K562 (cell line): ENCODE results near the gene DAB1. TPM values are rescaled to one million over a fixed set of nuclear protein-coding genes. Genes with fewer than 3 reads are reported as not detected.

Source experiments
- ATAC-seq: fragments of 200-7000 bp; cut with Tn5 transposase; 3 replicates; pipeline ENCODE4 v1.9.1; 2020; ENCODE audit warnings: moderate library complexity
- BruUV-seq: library from RNA; stranded (reverse); fragments of 400-500 nt; replicated peaks from 2 replicates; lab custom pipeline; 2021; lab: Mats Ljungman, UMichigan
- CTCF ChIA-PET: fragments of 300-600 bp; formaldehyde crosslinking; extraction: SDS; loops from one replicate; lab custom pipeline; 2021; ENCODE audit warnings: low intra/inter-chr PET ratio; lab: Yijun Ruan, JAX
- POLR2A ChIA-PET: fragments of 300-600, 350-650 bp; sonication (Branson Sonifier 250); formaldehyde crosslinking; extraction: SDS; loops from one replicate; lab custom pipeline; 2021; ENCODE audit warnings: antibody characterized with exemption, inconsistent platforms; lab: Yijun Ruan, JAX
- DNase-seq, 4 experiments: peaks; one replicate each; pipeline versions ENCODE4 v3.0.0 to v3.0.0-alpha.2; 2011 to 2018; ENCODE audit warnings: low spot score in 3 of 4, mixed read lengths in 3 of 4; ENCODE audit errors: extremely low read depth in 1 of 4
- FAIRE-seq: peaks from 2 replicates; lab custom pipeline; 2011; peaks lifted over from hg19 to GRCh38; lab: Jason Lieb, UNC
- H2AFZ ChIP-seq: 2 replicates; pipeline ENCODE4 v1.6.0; 2011; ENCODE audit warnings: low read depth, low read length, control low read depth, inconsistent platforms
- H3K27ac ChIP-seq: fragments of 200-600 bp; 3 replicates; pipeline ENCODE4 v1.8.0; 2011; ENCODE audit warnings: low read depth, mild to moderate bottlenecking, control low read depth, inconsistent platforms, low read length, moderate library complexity, mixed read lengths; ENCODE audit errors: extremely low read depth
- H3K27me3 ChIP-seq, 2 experiments: fragments of 300-600 bp in 1 of 2; 2 replicates in 1 of 2; 3 replicates in 1 of 2; pipeline versions ENCODE4 v1.6.0 to v1.8.0; 2011; ENCODE audit warnings: inconsistent platforms in 2 of 2, low read length in 2 of 2, mild to moderate bottlenecking in 1 of 2, mixed read lengths in 1 of 2, moderate library complexity in 1 of 2; ENCODE audit not compliant: control insufficient read depth in 2 of 2, insufficient read depth in 2 of 2
- H3K36me3 ChIP-seq: fragments of 300-600 bp; 3 replicates; pipeline ENCODE4 v1.8.0; 2011; ENCODE audit warnings: mild to moderate bottlenecking, low read length, inconsistent platforms; ENCODE audit not compliant: control insufficient read depth, insufficient read depth
- H3K4me1 ChIP-seq, 2 experiments: fragments of 200-600 bp in 1 of 2; replicated peaks in 1 of 2; 2 replicates in 1 of 2; 3 replicates in 1 of 2; pipeline versions ENCODE4 v1.5.1 to v1.8.0; 2011; ENCODE audit warnings: inconsistent platforms in 2 of 2, low read length in 2 of 2, mild to moderate bottlenecking in 1 of 2, mixed read lengths in 1 of 2, moderate library complexity in 1 of 2; ENCODE audit not compliant: control insufficient read depth in 2 of 2, insufficient read depth in 2 of 2
- H3K4me2 ChIP-seq: 2 replicates; pipeline ENCODE4 v1.6.1; 2011; ENCODE audit warnings: low read length, control low read depth, inconsistent platforms, mixed read lengths; ENCODE audit not compliant: insufficient read depth
- H3K4me3 ChIP-seq: fragments of 200-600 bp; sonication (generic), shearing (Covaris generic); 2 replicates; pipeline ENCODE4 v1.5.1; 2016; ENCODE audit warnings: control low read depth, inconsistent platforms
- H3K79me2 ChIP-seq: fragments of 200-600 bp; 3 replicates; pipeline ENCODE4 v1.8.0; 2011; ENCODE audit warnings: low read length, inconsistent platforms; ENCODE audit not compliant: control insufficient read depth, insufficient read depth
- H3K9ac ChIP-seq, 2 experiments: 2 replicates each; pipeline versions ENCODE4 v1.6.0 to v1.6.1; 2011; ENCODE audit warnings: low read depth in 2 of 2, low read length in 2 of 2, control low read depth in 1 of 2, inconsistent platforms in 1 of 2, mild to moderate bottlenecking in 1 of 2, mixed read lengths in 1 of 2; ENCODE audit not compliant: insufficient read depth in 1 of 2
- H3K9me1 ChIP-seq: one replicate; pipeline ENCODE4 v1.6.0; 2011; ENCODE audit warnings: inconsistent platforms, mild to moderate bottlenecking, low read length, moderate library complexity; ENCODE audit not compliant: control insufficient read depth, insufficient read depth
- H3K9me3 ChIP-seq: replicated peaks from 2 replicates; pipeline ENCODE4 v1.5.1; 2011; ENCODE audit warnings: low read depth, low read length, inconsistent platforms; ENCODE audit not compliant: control insufficient read depth, insufficient read depth
- H4K20me1 ChIP-seq: replicated peaks from 2 replicates; pipeline ENCODE4 v1.6.1; 2011; ENCODE audit warnings: low read length, inconsistent platforms, mixed read lengths; ENCODE audit not compliant: control insufficient read depth, insufficient read depth
- NR2C2 ChIP-seq, 2 experiments: fragments of 200-800 bp in 1 of 2; sonication (Bioruptor generic) in 1 of 2; sonication (generic) in 1 of 2; formaldehyde crosslinking in 1 of 2; IDR thresholded peaks; 2 replicates each; pipeline versions ENCODE4 v1.6.1 to v1.8.0; 2016 to 2022; ENCODE audit warnings: mild to moderate bottlenecking in 1 of 2, missing compliant biosample characterization in 1 of 2, missing genetic modification characterization in 1 of 2, missing genetic modification reagents in 1 of 2
- WGBS: fragments of 100-300 bp; shearing (Covaris generic); methylation state at CpG from one replicate; pipeline ENCODE4 v1.1.6; 2016; ENCODE audit warnings: low coverage, mixed read lengths; ENCODE audit not compliant: insufficient coverage; ENCODE audit errors: missing lambda C conversion rate; 5-methylcytosine and 5-hydroxymethylcytosine counted together
- in situ Hi-C: fragments of 300-500 bp; cut with MboI; formaldehyde crosslinking; loops from 4 replicates; pipeline ENCODE4 v1.15.0; 2018; ENCODE audit warnings: inconsistent platforms, mixed read lengths
- intact Hi-C: fragments of 100-400 bp; cut with micrococcal nuclease; formaldehyde crosslinking; loops from 2 replicates; pipeline ENCODE4 v1.14.2; 2022
- polyA plus RNA-seq, 8 experiments: library from polyadenylated mRNA; depleted of rRNA in 4 of 8; stranded (reverse) in 5 of 8; unstranded in 3 of 8; fragments of >200 nt; fragmentation: Nextera tagmentation in 2 of 8; fragmentation: Illumina TruSeq in 1 of 8; extraction: Ambion mirVana in 2 of 8; extraction: Trizol in 1 of 8; gene quantifications; 2 replicates each; pipeline versions ENCODE4 v1.2.1 to v1.2.3, GENCODE V29; 2011 to 2014; ENCODE audit warnings: inconsistent platforms in 1 of 8, missing spikeins in 1 of 8
- total RNA-seq, 7 experiments: library from RNA; depleted of rRNA in 6 of 7; stranded (reverse); fragments of >200 nt in 6 of 7; fragmentation: Illumina TruSeq in 2 of 7; extraction: Trizol in 2 of 7; gene quantifications; 2 replicates each; pipeline versions ENCODE4 v1.2.1 to v1.2.3, GENCODE V29; 2011 to 2021; ENCODE audit warnings: low replicate concordance in 1 of 7
- TF ChIP-seq, protein P1 (sequence below), 3 experiments: IDR thresholded peaks in 2 of 3; conservative IDR thresholded peaks in 1 of 3; 2 replicates each; pipeline ENCODE4 v1.5.1; 2011 to 2012; ENCODE audit warnings: low read length in 3 of 3, mild to moderate bottlenecking in 3 of 3, control low read depth in 2 of 3, improper control_type of control experiment in 1 of 3, inconsistent platforms in 1 of 3, low read depth in 1 of 3, mixed read lengths in 1 of 3, moderate library complexity in 1 of 3; ENCODE audit not compliant: insufficient read depth in 2 of 3

Gene DAB1
- total and polyA plus RNA-seq, 9 of the 15 experiments (the other 6 are each of a cell fraction or from before 2014, with no cell fraction given) = not detected

- H3K79me2 ChIP-seq = no peaks in the 10 kb centered on the region
- no peak overlapping the region for H3K9ac ChIP-seq
- H3K27me3 ChIP-seq = peaks cover 0 to 7% of the 10 kb centered on the region in 2 experiments; a peak in 2 of 5 replicates
- ChIA-PET POLR2A (interaction anchor here (0.5 kb wide), 1 partner anchor 22 kb away, joined by 3 read pairs; no protein-coding TSS in a partner anchor), CTCF (no interaction called here)
- TF ChIP-seq NR2C2 (CRISPR knock-in tag; IDR thresholded peaks at IDR 0.05) = no peak
- TF ChIP-seq NR2C2 (tag; IDR thresholded peaks at IDR 0.05) = no peak
- TF ChIP-seq, protein P1, sequence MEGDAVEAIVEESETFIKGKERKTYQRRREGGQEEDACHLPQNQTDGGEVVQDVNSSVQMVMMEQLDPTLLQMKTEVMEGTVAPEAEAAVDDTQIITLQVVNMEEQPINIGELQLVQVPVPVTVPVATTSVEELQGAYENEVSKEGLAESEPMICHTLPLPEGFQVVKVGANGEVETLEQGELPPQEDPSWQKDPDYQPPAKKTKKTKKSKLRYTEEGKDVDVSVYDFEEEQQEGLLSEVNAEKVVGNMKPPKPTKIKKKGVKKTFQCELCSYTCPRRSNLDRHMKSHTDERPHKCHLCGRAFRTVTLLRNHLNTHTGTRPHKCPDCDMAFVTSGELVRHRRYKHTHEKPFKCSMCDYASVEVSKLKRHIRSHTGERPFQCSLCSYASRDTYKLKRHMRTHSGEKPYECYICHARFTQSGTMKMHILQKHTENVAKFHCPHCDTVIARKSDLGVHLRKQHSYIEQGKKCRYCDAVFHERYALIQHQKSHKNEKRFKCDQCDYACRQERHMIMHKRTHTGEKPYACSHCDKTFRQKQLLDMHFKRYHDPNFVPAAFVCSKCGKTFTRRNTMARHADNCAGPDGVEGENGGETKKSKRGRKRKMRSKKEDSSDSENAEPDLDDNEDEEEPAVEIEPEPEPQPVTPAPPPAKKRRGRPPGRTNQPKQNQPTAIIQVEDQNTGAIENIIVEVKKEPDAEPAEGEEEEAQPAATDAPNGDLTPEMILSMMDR (IDR thresholded peaks at IDR 0.05 in 2 of 3, conservative IDR thresholded peaks at IDR 0.05 in 1 of 3; ENCODE audit: insufficient read depth in 2 of 3, low read depth in 1 of 3, low read length in 3 of 3) = 0 out of 6 replicates have a peak, but pooled peaks of 1 of the 3 experiments have one; percentile 7
- no peaks in the 10 kb centered on the region for H3K9me3 ChIP-seq
- peak; percentile 56; the same call in 2 of the 3 replicates for ATAC-seq
- no peaks in the 10 kb centered on the region for H3K36me3 ChIP-seq
- intact Hi-C loops (no loop called here), in situ Hi-C loops (no loop called here)
- no peak overlapping the region for H3K4me2 ChIP-seq
- H3K4me3 ChIP-seq = no peak overlapping the region
- BruUV-seq = no TSS peak
- H4K20me1 ChIP-seq = no peaks in the 10 kb centered on the region
- peak; percentile 48 for FAIRE-seq
- DNase-seq = peak in 1 of 4 experiments; percentile 4
- no peak overlapping the region for H2AFZ ChIP-seq
- no peak overlapping the region for H3K27ac ChIP-seq
- no peaks in the 10 kb centered on the region for H3K9me1 ChIP-seq
- no peaks in the 10 kb centered on the region for H3K4me1 ChIP-seq
- 0% methylated on average over 1 of the region's 1 CpG for WGBS
These were observed 362.5 kb downstream of the DAB1 start for GRCh38 chr1:57061369-57061768.
